CD4-positive, alpha-beta T cell treated with Interferon gamma for 1 hour (primary cell): ENCODE data around the gene ASAP3.
"Not testable (repeated sequence)": the region's sequence is repeated elsewhere in the genome, so short reads cannot be mapped to it uniquely, and the experiment has no call there.

Experiments
- DNase-seq: peaks from one replicate; pipeline ENCODE4 v3.0.0-alpha.2; 2020

ASAP3 gene

DNA sequence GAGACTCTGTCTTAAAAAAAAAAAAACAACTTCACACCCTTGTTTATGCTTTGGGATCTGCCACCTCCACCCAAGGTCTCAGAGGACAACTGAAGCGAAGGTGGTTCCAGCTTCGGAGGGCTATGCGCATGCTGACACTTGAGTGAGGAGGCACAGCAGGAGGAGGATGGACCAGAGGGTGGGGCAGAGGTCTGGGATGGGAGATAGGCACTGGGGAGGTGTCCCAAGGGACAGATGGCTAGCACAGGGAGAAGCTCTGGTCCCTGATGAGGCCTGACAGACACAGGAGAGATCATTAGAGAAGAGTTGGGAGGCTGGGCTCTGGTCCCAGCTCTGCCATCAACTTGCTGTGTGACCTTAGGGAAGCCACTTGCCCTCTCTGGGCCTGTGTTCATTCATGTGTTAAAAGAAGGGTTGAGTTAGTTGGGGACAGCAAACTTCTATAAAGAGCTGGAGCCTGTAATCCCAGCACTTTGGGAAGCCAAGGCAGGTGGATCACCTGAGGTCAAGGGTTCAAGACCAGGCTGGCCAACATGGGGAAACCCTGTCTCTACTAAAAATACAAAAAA lies 30.2 kb upstream of the ASAP3 start:
- DNase-seq: no peak

DNA sequence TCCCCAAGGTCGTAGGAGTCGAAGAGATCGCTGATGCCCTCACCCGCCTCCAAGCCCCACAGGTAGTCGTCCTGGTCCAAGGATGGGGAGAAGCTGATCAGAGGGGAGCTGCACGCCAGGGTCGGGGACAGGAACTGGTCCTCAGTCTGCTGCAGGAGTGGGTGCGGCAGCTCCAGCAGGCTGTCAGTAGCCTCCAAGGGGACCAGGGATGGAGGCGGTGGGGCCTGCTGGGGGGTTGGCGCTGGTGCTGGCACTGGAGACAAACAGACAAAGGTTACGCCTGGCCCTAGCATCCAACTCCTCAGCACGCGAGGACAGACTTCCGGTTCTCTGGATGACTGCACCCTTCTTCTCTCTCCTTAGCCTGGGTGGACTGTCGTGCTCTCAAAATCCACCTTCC lies 25.9 kb upstream of the ASAP3 start:
- DNase-seq: no peak

DNA sequence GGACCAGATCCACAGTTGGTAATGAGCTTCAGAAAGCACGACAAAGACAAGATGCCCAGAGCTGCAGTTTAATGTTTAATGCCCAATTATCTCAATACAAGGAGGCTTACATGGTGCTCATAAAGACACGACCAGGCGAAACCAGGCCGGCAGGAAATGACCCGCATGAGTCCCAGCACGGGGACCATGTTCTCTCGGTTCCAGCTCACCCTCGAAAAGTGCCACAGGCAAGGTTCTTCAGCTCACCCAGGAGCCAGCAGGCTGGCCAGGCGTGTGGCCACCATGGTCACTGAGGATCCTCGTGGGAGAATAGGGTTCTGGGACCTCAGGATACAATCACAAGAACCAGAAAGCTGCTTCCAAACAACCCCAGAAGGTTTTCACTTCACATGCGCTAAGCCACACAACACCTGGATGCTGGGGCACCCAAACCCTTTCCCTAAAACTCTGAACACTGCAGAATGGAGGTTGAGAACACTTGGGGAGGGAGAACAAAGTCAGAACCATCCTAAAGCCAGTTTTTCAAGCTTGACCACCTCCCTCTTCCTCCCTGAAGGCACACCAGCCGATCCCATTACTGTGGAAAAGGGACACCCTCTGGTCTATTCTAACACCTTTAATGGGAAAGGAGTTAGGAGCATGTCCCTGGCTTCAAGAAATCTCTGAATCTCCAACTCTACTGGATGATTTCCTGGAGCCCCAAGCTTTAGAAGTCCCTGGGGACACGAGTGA lies 22.6 kb upstream of the ASAP3 start:
- no peak for DNase-seq

DNA sequence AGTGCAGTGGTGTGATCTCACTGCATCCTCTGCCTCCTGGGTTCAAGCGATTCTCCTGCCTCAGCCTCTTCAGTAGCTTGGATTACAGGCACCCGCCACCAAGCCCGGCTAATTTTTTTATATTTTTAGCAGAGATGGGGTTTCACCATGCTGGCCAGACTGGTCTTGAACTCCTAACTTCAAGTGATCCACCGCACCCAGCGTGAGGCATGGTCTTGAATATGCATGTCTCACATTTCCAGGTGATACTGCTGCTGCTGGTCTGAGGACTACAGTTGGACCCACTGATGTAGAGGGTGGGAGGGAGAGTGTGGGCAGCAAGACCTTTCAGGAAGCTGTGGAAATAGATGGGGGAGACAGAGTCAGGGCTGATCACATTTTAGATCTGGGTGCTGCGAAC lies 21.9 kb upstream of the ASAP3 start:
- DNase-seq: no peak

DNA sequence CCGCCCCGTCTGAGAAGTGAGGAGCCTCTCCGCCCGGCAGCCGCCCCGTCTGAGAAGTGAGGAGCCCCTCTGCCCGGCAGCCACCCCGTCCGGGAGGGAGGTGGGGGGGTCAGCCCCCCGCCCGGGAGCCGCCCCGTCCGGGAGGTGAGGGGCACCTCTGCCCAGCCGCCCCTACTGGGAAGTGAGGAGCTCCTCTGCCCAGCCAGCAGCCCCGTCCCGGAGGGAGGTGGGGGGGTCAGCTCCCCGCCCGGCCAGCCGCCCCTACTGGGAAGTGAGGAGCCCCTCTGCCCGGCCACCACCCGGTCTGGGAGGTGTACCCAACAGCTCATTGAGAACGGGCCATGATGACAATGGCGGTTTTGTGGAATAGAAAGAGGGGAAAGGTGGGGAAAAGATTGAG lies 20.2 kb upstream of the ASAP3 start:
- DNase-seq: not testable (repeated sequence)

DNA sequence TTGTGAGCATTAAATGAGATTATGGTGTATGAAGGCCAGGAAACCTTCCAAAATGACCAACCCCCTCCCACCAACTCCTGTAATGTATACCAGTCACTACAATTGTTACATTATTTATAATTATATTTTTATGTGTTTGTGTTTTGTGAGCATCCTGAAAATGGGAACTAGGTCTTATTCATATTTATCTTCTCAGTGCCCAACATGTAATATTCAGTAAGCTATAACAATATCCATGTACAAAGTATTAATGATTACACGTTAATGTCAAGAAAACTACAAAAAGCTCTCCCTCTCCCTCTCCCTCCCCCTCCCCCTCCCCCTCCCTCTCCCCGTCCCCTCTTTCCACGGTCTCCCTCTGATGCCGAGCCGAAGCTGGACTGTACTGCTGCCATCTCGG lies 19.0 kb upstream of the ASAP3 start:
- no peak for DNase-seq

DNA sequence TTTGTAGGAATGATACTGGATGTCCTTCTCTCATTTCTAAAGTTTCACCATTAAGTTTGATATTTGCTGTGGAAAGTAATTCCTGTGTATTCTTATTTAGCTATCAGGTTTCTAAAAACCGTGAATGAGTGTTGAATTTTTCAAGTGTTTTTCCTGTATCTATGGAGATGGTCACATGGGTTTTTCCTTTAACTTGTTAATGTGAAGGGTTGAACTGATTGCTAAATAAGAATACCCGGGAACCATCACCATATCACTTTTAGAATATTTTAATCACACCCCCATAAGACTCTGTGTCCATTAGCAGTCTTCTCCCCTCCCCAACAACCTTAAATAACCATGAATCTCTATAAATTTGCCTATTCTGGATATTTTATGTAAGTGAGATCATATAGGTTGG lies 16.5 kb upstream of the ASAP3 start:
- no peak for DNase-seq

DNA sequence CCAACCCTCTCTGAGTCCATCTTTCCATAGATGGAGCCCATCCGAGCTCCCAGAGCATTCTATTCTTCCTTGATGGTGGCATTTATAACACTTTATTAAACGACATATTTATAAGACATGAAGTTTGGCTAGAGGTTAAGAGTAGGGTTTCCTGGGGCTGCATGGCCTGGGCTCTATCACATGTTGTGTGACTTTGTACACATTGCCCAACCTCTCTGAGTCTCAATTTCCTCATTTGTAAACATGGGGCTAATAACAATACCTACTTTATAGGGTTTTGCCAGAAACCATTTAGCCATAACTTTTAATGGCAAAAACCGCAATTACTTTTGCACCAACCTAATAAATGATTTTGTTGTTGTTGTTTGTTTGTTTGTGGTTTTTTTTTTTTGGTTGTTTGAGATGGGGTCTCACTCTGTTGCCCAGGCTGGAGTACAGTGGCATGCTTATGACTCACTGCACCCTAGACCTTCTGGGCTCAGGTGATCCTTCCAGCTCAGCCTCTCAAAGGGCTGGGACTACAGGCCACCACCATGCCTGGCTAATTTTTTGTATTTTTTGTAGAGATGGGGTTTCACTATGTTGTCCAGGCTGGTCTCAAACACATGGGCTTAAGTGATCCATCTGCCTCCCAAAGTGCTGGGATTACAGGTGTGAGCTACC lies 13.9 kb upstream of the ASAP3 start:
- no peak for DNase-seq

DNA sequence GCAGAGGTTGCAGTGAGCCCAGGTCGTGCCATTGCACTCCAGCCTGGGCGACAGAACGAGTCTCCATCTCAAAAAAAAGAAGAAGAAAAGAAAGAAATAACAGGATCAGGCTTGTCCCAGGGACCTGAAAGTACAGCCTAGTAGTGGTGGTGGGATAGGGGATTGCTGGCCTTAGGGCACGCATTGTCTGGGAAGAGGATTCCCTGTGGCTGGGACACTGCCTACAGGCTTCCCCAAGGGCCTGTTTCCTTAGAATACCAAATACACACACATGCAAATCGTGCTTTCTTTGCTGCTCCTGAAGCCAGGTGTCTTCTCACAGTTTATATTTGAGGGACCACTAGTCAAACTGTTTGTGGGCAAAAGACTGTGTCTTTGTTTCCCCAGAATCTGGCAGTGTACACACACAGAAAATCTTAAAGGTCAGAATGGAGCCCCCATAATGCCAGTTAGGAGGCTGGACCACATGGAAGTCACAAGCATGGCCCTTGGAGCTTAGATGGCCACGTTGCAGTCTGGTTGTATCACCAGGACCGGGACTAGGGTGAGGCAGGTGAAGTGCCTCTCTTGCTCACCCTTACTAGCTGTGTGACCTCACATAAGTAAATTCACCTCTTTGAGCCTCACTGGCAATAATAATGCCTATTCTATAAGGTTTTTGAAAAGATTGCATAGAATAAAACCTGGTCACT lies 12.7 kb upstream of the ASAP3 start:
- no peak for DNase-seq

DNA sequence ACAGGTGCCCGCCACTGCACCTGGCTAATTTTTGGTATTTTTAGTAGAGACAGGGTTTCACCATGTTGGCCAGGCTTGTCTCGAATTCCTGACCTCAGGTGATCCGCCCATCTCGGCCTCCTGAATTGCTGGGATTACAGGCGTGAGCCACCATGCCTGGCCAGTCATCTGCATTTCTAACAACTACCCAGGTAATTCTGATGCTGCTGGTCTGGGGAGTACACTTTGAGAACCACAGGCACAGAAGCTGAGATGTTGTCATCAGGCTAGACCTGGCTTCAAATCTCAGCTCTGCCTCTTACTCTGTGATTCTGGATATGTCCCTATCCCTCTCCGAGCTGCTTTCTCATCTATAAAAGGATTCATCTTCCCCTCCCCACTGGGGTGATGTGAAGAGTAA lies 10.9 kb upstream of the ASAP3 start:
- DNase-seq: not testable (repeated sequence)

DNA sequence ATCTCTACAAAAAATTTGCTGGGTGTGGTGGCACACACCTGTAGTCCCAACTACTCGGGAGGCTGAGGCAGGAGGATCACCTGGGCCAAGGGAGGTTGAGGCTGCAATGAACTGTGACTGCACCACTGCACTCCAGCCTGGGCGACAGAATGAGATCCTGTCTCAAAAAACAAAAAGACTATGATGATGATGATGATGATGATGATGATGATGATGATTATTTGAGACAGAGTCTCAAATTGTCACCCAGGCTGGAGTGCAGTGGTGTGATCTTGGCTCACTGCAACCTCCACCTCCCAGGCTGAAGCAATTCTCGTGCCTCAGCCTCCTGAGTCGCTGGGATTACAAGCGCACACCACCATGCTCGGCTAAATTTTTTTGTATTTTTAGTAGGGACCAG lies 8.8 kb upstream of the ASAP3 start:
- DNase-seq: not testable (repeated sequence)

DNA sequence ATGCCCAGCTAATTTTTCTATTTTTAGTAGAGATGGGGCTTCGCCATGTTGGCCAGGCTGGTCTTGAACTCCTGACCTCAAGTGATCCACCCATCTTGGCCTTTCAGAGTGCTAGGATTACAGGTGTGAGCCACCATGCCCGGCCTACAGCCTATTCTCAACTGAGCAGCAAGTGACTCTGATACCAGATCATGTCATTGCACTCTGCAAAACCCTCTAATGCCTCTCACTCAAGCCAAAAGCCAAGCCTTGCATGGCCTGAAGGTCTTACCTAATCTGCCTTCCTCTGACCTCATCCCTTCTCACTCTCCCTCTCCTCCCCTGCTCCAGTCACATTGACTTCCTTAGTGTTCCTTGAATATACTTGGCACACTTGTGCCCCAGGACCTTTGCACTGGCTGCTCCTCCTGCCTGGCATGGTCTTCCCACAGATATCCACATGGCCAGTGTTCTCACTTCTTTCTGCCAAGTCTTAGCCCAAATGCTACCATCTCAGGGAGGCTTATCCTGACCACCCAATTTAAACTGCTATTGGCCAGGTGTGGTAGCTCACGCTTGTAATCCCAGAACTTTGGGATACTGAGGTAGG lies 8.2 kb upstream of the ASAP3 start:
- DNase-seq: no peak

DNA sequence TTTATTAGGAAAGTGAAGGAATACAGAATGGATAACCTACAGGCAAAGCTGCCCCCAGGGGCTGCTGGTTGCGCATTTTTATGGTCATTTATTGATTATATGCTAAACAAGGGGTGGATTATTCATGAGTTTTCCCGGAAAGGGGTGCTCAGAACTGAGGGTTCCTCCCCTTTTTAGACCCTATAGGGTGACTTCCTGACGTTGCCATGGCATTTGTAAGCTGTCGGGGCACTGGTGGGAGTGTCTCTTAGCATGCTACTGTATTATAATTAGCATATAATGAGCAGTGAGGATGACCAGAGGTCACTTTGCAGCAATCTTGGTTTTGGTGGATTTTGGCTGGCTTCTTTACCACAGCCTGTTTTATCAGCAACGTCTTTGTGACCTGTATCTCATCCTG lies 5.9 kb upstream of the ASAP3 start:
- no peak for DNase-seq

DNA sequence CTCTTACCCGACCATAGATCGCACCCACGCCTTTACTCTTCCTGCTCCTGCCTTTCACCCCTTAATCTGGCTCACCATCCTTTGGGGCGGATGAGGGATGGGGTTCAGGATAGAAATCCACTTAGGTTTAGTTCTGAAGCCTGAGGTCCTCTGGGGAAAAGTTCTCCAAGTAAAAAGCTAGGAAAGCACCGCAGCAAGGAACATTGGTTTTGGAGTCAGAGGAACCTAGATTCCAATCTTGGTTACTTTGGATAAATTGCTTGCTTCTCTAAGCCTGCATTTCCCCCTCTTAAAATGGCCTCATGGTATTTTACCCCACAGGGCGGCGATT lies 988 bp upstream of the ASAP3 start:
- no peak for DNase-seq

DNA sequence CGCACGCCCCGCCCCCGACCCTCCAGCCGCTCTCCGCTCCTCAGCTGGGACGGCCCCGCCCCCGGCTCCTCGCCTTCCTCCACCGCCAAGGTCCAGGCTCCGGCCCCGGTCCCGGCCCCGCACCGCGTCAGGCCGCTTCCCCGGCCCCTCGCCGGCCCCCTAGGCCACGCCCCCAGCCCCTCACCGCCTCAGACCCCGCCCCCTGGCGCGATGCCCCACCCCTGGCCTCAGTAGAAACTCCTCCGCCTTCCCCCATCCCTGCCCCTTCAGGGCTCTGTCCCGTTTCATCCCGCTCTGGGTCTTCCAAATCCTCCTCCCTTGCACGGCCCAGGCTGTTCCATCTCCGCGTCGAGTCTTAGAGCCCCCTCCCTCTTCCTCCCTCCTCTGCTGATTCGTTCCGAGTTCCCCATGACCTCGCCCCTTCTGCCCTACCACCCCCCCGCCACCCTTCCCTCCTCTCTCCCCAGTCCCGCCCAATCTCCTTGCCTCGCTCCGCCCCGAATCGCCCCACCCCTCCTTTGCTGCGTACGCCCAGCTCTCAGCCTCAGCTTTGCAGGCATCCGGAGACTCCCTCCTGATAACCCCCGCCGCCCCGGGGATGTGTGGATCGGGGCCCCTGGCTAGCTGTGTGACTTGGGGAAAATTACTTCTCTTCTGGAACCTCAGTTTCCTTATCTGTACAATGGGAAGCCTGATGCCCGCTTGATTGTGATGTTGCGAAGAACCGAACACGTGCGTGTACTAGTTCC lies 448 bp upstream of the ASAP3 start:
- DNase-seq: peak; percentile 91

DNA sequence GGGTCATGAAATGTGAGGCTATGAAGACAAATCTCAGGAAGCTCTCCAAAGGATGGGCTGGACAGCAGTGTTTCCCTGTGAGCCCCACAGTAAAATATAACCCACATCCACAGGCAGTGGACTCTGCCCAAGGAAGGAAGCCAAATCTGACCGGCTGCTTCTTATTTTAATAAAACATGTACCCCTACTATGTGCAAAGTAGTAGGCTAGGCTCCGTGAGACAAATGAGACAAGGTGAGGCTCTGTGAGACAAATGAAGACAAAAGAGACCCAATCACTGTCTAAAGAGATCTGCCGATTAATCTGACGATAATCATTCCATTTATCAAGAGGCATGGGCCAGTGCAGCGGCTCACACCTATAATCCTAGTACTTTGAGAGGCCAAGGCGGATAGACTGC lies 2.1 kb downstream of the ASAP3 start:
- no peak for DNase-seq

DNA sequence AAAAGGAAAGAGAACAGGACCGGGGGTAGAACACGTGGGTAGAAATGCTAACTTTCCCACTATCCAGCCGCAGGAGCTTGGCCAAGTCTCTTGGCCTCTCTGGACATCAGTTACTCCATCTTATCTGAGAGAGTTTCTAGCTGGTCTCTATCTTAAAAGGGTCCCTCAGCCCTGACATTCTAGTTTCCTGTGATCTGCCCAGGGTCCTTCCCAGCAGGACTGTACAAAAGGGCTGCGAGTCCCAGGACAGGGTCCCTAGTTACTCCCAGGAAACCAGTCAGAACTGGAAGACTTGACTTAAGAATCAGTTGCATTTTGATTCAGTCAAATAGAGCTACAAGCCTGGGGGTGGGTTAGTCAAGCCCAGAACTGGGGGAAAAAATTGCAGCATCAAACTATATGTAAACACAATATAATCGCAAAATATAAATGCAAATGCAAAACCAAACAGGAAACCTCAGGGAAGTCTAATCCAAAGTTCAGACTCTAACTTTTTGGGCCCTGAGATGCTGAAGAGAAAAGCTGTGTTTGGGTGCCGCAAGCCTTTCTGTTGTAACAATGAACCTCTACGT lies 2.9 kb downstream of the ASAP3 start:
- no peak for DNase-seq

DNA sequence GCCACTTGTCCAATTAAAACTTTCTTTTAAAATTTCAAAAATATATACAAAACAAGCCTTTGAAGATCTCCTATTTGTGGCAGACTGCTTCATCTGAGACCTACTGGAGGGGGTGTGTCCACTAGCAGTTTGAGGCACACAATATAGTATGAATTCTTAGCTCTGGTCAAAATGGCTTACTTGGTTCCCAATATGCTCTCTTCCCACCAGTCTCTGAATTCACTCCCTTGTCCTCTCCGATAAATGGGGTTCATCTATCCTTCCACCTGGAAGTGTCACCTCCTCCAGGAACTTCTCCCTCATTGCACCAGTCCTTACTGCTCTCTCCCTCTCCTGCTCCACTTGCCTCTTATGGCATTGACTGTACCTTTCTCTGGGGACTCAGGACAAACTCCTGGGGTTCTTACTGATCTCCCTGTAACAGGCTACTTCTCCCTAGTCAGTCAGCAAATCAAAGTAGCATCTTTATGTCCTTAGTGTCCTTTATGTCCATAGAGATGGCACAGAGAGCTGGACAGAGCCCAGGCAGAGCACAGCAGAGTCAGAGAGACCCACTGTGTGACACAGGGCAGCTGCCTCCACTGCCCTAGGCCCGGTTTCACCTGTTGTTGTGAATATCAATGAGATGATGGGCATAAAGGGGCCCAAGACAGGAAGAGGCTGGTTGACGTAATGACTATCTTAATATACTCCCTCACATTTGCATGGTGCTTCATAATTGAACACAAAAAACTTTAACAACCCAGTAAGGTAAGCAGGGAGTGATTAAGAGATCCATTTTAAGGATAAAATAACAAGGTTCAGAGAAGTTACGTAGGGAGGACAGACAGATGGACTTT lies 3.6 kb downstream of the ASAP3 start:
- no peak for DNase-seq

DNA sequence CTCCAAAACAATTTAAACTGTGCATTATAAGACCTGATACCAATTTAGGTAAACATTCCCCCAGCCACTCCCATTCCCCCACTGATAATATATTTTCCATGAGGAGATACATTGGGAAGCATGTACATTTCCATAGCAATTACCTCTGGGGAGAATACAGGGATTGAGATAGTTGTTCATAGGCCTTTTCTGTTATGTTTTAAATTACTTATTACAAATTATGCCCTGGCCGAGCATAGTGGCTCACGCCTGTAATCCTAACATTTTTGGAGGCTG lies 4.4 kb downstream of the ASAP3 start:
- no peak for DNase-seq

DNA sequence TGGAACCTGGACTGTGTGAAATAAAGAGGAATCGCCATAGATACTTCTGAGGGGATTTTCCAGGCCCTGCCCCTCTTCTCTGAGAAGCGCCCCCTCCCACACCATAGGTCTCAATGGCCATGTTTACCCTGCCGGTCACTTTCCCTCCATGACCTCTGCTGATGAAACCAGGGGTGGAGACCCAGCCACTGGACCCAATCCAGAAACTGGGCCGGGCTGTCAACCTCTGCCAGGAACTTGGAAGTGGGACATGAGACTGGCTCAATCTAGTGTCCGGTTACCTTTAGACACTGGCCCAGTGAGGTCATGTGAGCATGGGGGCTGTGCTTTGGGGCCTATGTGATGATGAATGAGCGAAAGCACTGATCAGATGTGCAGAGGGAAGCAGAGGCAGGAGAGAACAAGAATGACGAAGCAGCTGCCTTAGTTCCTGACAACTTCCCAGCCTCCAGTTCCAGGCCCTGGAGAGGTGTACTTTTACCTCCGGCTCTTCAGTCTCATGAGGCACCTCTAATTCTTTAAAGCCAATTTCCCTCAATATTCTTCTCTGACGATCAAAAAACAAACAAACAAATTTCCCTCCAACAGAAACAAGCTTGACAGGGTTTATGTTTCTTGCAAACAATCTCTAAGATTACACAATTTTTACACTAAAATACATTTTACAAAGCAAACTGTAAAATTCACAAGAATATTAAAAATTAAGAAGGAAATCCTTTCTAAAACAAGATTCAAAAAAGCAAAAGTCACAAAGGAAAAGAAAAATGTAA lies 4.9 kb downstream of the ASAP3 start:
- no peak for DNase-seq
